Measurements from ENCODE around the gene TK2.

DNA sequence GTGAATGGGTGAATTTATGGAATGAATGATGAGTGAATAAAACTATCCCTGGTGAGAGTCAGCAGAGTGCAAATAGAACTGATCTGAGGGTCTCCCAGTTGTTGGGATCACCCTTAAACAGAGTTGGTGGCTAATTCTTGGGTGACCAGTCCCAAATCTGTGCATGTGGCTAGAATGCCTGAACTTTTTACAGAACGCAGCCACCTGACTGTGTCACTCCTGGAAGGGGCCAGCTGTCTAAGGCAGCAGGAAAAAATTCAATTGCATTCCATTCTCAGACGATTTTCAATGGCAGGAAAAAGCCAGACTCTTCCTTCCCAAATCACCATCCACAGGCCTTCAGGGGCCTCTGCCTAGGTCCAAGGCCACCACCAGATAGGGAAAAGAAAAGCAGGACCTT is 79.4 kb downstream of the TK2 start:
- no peak for TF ChIP-seq POLR2A (conservative IDR thresholded peaks at IDR 0.05)
- TF ChIP-seq, protein P1, sequence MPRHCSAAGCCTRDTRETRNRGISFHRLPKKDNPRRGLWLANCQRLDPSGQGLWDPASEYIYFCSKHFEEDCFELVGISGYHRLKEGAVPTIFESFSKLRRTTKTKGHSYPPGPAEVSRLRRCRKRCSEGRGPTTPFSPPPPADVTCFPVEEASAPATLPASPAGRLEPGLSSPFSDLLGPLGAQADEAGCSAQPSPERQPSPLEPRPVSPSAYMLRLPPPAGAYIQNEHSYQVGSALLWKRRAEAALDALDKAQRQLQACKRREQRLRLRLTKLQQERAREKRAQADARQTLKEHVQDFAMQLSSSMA (CRISPR knock-in tag; IDR thresholded peaks at IDR 0.05): no peak
- TF ChIP-seq MEF2D (tag; conservative IDR thresholded peaks at IDR 0.05; ENCODE audit: low read depth): no peak
- TF ChIP-seq, protein P2, sequence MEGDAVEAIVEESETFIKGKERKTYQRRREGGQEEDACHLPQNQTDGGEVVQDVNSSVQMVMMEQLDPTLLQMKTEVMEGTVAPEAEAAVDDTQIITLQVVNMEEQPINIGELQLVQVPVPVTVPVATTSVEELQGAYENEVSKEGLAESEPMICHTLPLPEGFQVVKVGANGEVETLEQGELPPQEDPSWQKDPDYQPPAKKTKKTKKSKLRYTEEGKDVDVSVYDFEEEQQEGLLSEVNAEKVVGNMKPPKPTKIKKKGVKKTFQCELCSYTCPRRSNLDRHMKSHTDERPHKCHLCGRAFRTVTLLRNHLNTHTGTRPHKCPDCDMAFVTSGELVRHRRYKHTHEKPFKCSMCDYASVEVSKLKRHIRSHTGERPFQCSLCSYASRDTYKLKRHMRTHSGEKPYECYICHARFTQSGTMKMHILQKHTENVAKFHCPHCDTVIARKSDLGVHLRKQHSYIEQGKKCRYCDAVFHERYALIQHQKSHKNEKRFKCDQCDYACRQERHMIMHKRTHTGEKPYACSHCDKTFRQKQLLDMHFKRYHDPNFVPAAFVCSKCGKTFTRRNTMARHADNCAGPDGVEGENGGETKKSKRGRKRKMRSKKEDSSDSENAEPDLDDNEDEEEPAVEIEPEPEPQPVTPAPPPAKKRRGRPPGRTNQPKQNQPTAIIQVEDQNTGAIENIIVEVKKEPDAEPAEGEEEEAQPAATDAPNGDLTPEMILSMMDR (IDR thresholded peaks at IDR 0.05 in 2 of 3, conservative IDR thresholded peaks at IDR 0.05 in 1 of 3; ENCODE audit: insufficient read depth in 2 of 3, low read depth in 1 of 3, low read length in 3 of 3): no peak
- no peak for TF ChIP-seq TGIF2 (CRISPR knock-in tag; IDR thresholded peaks at IDR 0.05)
- no peak for TF ChIP-seq CREB1 (IDR thresholded peaks at IDR 0.05)
- no peak for TF ChIP-seq CREB1 (CRISPR knock-in tag; IDR thresholded peaks at IDR 0.05)
- TF ChIP-seq, protein P3, sequence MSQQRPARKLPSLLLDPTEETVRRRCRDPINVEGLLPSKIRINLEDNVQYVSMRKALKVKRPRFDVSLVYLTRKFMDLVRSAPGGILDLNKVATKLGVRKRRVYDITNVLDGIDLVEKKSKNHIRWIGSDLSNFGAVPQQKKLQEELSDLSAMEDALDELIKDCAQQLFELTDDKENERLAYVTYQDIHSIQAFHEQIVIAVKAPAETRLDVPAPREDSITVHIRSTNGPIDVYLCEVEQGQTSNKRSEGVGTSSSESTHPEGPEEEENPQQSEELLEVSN (IDR thresholded peaks at IDR 0.05; ENCODE audit: borderline replicate concordance in 1 of 2, extremely low read depth in 1 of 2, insufficient read depth in 1 of 2, insufficient read length in 1 of 2, low read depth in 1 of 2, low read length in 1 of 2, poor library complexity in 1 of 2, severe bottlenecking in 1 of 2): no peak
- TF ChIP-seq, protein P4, sequence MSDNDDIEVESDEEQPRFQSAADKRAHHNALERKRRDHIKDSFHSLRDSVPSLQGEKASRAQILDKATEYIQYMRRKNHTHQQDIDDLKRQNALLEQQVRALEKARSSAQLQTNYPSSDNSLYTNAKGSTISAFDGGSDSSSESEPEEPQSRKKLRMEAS (CRISPR knock-in tag; IDR thresholded peaks at IDR 0.05): no peak
